Activated CD4-positive, alpha-beta T cell treated with anti-CD3 and anti-CD28 coated beads, Interleukin-2, amount 50 U/mL, for 4 hours (primary cell): ENCODE measurements around the gene TAF3.
"Not testable (repeated sequence)": the region's sequence is repeated elsewhere in the genome, so short reads cannot be mapped to it uniquely, and the experiment has no call there.

Source experiments
- DNase-seq, 2 experiments: peaks; one replicate each; pipeline ENCODE4 v3.0.0-alpha.2; 2020

TAF3 gene

GRCh38 chr10:7818295-7819120 is at the start of gene TAF3:
Gene TAF3 (plus strand): TSS chr10:7818505. CDS start chr10:7818710, 205 bp downstream.
- DNase-seq: peak; percentile 89 to 90

- DNase-seq: no peak
Measured at GRCh38 chr10:7773845-7774801, 44.2 kb upstream of the TAF3 start.

- DNase-seq: no peak
Measured at GRCh38 chr10:7776777-7777176, 41.5 kb upstream of the TAF3 start.

DNA sequence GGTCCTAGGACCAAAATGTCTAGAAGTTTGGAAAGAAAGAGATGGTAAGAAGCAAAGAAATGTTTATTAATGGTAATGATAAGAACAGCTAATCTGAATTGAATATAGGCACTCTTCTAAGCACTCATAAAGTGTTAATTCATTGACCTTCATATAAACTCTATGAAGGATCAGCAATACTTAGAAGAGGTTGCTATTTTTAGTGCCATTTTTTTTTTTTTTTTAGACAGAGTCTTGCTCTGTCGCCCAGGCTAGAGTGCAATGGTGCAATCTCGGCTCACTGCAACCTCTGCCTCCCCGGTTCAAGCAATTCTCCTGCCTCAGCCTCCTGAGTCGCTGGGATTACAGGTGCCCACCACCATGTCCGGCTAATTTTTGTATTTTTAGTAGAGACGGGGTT is 36.1 kb upstream of the TAF3 start:
- not testable (repeated sequence) for DNase-seq

GRCh38 chr10:7786430-7786829 is 31.9 kb upstream of the TAF3 start:
- DNase-seq: no peak

- DNase-seq: no peak
Measured at GRCh38 chr10:7787150-7787856, 31.0 kb upstream of the TAF3 start.

DNA sequence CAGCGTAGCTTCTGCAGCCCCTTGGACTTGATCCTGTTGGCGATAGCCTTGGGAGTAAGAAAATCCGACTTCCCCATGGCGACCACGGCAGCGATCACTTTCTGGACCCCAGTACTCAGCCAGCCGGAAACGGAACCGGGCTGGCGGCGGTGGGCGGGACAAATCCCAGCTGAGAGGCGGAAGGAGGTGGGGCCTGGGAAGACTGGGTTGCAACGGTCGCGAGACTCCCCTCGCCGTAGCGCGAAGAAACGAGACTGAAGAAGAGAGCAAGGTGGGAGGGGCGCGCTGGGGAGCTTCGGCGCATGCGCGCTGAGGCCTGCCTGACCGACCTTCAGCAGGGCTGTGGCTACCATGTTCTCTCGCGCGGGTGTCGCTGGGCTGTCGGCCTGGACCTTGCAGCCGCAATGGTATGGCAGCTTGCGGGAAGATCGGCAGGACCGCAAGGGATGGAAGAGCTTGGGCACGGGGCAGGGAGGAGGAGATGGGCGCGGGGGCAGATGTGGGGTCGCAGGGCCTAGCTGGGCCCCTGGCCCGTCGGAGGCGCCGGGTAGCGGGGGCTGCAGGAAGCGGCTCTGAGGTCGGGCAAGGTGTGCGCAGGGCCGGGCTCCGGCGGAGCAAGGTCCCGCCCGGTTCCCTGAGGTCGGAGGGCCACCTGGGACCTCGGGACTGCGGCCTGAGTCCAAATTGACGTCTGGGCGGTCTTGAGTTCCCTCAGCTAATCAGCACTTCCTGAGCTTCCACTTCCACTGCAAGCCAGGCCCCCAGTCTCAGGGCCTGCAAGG is 30.3 kb upstream of the TAF3 start, which contains the start of the genes ATP5F1C and KIN:
TSS of gene ATP5F1C (plus strand) at position 321 of the 782 bp plus-strand sequence. CDS start at position 352, 31 bp downstream.
TSS of gene KIN (minus strand) at position 137 of the 782 bp plus-strand sequence. CDS start at position 77, 60 bp downstream.
- DNase-seq: peak; percentile 96

DNA sequence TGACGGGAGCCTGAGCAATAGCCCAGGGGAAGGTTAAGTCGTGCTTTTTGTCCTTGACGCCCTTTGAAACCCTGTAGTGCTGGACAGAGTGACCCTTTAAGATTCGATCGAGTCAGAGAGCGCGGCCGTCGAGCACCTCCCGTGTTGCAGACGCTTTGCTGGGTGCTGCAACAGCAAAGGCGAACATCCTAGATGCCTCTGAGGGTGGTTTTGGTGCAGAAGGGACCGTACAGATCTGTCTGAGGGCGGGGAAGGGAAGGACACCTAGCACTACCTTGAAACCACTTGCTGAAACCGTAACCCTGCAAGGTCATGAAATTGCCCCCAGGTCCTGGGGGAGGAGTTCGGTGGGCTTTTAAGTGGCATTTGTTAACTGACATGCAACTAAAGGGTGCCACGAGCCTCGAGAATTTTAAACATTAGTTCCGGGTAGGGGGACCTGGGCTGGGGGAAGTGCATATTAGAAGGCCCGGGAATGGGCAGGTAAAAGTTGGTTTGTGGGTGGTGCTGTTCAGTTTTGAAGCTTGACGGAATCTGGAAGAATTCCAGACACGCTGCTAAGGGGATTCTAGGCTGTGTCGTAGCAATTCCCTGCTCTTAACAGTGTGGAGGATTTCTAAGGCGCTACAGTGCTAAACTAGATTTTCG is 29.5 kb upstream of the TAF3 start:
- DNase-seq: no peak

DNA sequence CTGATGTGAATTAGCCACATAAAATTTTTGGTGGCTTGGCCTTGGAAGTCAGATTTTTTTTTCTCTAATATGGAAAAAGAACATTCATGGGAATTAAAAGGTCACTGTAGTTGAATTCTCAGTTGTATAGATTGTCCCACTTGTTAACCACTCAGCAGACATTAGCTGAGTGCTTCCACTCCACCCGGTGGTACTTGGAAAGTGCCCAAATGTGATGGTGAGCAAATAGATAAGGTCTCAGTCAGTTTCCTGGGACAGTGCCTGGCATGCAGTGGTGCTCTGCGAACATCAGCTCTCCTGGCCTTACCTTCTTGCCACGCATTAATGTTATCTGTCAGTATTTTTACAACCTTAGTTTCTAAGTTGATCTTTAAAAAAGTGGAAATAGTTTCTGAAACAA is 28.9 kb upstream of the TAF3 start:
- no peak for DNase-seq

DNA sequence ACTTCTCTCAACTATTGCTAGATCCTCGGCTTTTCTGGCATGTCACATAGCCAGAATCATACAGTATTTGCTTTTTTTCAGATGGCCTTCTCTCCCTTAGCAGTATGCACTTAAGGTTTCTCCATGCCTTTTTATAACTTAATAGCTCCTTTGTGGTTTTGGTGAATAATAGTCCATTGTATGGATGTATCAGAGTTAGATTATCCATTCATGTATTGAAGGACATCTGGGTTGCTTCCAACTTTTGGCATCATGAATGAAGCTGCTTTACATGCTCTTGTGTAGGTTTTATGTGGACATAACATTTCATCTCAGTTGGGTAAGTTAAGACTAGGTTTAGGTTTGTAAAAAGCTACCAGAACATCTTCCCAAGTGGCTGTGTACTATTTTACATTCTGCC is 25.8 kb upstream of the TAF3 start:
- no peak for DNase-seq

- DNase-seq: no peak
Measured at GRCh38 chr10:7794251-7795026, 23.9 kb upstream of the TAF3 start.

- no peak for DNase-seq
Measured at GRCh38 chr10:7795605-7796004, 22.7 kb upstream of the TAF3 start.

- DNase-seq: no peak
Measured at GRCh38 chr10:7797582-7797981, 20.7 kb upstream of the TAF3 start.

GRCh38 chr10:7802606-7803005 is 15.7 kb upstream of the TAF3 start:
- DNase-seq: no peak

DNA sequence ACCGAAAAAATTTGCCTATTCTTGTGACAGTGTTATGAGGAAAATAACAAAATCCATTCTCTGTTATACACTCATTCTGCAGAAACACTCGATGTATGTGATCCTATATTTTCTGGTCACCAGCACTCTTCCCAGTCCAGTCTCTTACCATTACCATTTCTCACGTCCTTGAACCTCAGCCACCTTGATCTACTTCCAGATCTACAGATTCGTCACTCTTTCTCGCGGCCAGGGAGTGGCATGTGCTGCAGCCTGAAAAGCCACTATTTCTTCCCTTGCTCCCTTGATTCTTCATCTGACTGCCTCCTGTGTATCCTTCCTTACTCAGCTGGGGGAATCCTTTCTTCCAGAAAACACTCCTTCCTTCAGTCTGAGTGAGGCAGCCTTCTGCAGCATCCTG is 14.1 kb upstream of the TAF3 start:
- no peak for DNase-seq

DNA sequence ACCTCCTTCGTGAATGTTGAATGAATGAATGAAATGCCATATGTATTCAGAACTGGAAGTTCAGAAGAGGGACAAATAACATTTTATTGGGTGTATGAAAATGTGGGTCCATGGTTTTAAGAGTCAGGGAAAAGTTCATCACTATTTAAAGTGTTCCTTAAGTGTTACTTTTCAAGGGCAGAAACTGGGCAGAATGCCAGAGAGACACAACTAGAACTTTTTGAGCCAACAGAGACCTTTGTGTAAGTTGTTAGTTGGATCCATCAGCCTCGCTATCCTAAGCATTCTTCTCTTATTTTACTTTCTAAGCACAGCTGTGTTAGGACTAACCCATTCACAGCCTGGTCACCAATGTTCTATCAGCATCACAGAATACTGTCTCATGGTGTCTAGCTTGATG is 13.6 kb upstream of the TAF3 start:
- no peak for DNase-seq

DNA sequence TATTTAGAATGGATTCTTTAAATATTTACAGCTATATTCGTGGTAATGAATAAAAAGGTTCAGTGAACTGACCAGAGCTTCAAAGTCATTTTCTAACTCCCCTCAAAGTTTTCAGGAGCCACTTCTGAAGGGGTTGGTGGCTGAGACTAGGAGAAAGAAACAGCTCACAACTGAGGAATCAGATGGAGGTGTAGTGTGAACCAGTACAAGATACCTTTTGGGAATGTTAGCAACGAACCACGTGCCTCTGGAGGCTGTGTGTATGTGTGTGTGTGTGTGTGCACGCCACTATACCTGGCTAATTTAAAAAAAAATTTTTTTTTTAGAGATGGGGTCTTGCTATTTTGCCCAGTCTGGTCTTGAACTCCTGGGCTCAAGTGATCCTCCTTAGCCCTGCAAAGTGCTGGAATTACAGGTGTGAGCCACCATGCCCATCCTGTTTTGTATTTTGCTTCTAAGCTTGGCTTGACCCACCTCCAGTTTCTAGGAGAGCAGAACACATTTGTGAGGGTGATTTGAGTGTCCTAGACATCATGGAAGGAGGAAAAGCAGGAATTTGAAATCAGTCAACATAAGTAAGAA is 9.5 kb upstream of the TAF3 start:
- no peak for DNase-seq

DNA sequence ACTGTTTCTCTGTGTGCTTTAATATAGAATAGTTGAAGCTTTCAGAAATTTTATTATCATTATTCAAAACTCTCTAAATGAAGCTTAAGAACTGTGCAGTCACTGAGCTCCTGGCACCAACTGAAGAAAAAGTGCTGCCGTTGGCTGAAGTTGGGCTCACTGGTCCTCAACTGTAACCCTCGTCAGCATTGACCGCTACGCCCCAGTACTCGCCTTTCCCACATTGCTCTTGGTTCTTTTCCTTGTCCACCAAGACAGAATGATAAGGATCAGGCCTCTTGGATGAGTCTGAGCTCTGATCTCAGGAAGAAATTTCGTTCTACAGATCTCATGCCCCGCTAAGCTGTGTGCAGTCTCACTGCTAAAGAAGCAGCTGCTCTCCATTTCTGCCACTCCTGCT is 7.9 kb upstream of the TAF3 start:
- no peak for DNase-seq

- no peak for DNase-seq
Measured at GRCh38 chr10:7811000-7811399, 7.3 kb upstream of the TAF3 start.

GRCh38 chr10:7811743-7812142 is 6.6 kb upstream of the TAF3 start:
- not testable (repeated sequence) for DNase-seq
